H1 (cell line): ENCODE data around the gene KRT34. TPM values are rescaled to one million over a fixed set of nuclear protein-coding genes. Genes with fewer than 3 reads are reported as not detected.

Experiments
- CTBP2 ChIP-seq: IDR thresholded peaks from 2 replicates; pipeline ENCODE4 v1.7.0; 2011; ENCODE audit warnings: borderline replicate concordance, mild to moderate bottlenecking, moderate library complexity, mixed read lengths, low read length; ENCODE audit not compliant: insufficient read depth, insufficient read length
- polyA plus RNA-seq, 7 experiments: library from polyadenylated mRNA; depleted of rRNA in 3 of 7; stranded (reverse) in 5 of 7; unstranded in 2 of 7; fragments of >200 nt in 5 of 7; fragments of 200-250 nt in 2 of 7; gene quantifications; 1 replicate in 5 of 7; 2 replicates in 1 of 7; 4 replicates in 1 of 7; pipeline versions ENCODE4 v1.2.1 to v1.2.3, GENCODE V29; 2011 to 2013; ENCODE audit warnings: missing spikeins in 2 of 7, mixed read lengths in 2 of 7
- total RNA-seq: library from RNA; stranded (reverse); fragmentation: NEBNext Ultra II Directional; extraction: Animal tissue kit (Norgen Biotek cat#: 25700); gene quantifications from 2 replicates; pipeline ENCODE4 v1.2.1, GENCODE V29; 2021
- TF ChIP-seq, protein P1 (sequence below): IDR thresholded peaks from 2 replicates; pipeline ENCODE4 v1.6.1; 2012; ENCODE audit warnings: inconsistent platforms

Gene KRT34
- total and polyA plus RNA-seq, 2 of the 8 experiments (the other 6 are each of a cell fraction or from before 2014, with no cell fraction given), result not detected

- TF ChIP-seq, protein P1, sequence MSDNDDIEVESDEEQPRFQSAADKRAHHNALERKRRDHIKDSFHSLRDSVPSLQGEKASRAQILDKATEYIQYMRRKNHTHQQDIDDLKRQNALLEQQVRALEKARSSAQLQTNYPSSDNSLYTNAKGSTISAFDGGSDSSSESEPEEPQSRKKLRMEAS, result peak; percentile 23; the same call in 1 of the 2 replicates
- TF ChIP-seq CTBP2, result no peak
Observed at GRCh38 chr17:41417576-41418015, 35.5 kb upstream of the KRT34 start (continued).
